ENCODE measurements around the gene AKAP14. TPM values are rescaled to one million over a fixed set of nuclear protein-coding genes. Genes with fewer than 3 reads are reported as not detected.
"Not testable (repeated sequence)": the region's sequence is repeated elsewhere in the genome, so short reads cannot be mapped to it uniquely, and the experiment has no call there.

AKAP14 gene
- total RNA-seq, 2 experiments from 2014 or later, result not detected

GRCh38 chrX:119943185-119943988, 47.7 kb downstream of the AKAP14 start, which contains the start of gene NKAP:
Gene NKAP (minus strand): TSS chrX:119943751. CDS start chrX:119943605, 146 bp downstream.
- ATAC-seq (peak; percentile 90), DNase-seq (peak; percentile 86)
- TF ChIP-seq, protein P1, sequence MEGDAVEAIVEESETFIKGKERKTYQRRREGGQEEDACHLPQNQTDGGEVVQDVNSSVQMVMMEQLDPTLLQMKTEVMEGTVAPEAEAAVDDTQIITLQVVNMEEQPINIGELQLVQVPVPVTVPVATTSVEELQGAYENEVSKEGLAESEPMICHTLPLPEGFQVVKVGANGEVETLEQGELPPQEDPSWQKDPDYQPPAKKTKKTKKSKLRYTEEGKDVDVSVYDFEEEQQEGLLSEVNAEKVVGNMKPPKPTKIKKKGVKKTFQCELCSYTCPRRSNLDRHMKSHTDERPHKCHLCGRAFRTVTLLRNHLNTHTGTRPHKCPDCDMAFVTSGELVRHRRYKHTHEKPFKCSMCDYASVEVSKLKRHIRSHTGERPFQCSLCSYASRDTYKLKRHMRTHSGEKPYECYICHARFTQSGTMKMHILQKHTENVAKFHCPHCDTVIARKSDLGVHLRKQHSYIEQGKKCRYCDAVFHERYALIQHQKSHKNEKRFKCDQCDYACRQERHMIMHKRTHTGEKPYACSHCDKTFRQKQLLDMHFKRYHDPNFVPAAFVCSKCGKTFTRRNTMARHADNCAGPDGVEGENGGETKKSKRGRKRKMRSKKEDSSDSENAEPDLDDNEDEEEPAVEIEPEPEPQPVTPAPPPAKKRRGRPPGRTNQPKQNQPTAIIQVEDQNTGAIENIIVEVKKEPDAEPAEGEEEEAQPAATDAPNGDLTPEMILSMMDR (IDR thresholded peaks at IDR 0.05), result no peak
- CTCF ChIA-PET, result no interaction called here
- Mint-ChIP-seq H3K9me3 (no peaks in the 10 kb centered on the region), H3K36me3 (ENCODE audit: low read depth) (peaks cover 3% of the 10 kb centered on the region), H3K4me1 (ENCODE audit: low read depth) (peaks cover 16% of the 10 kb centered on the region), H3K27me3 (no peaks in the 10 kb centered on the region), H3K27ac (peak within 1 kb of the TSS; percentile 90), H3K4me3 (peak within 1 kb of the TSS; percentile 79)
- POLR2A ChIA-PET, result interaction anchor here (1.6 kb wide), 1 partner anchor 42 kb away, joined by 5 read pairs; no protein-coding TSS in a partner anchor
- intact Hi-C loops (cut with micrococcal nuclease), result no loop called here

DNA sequence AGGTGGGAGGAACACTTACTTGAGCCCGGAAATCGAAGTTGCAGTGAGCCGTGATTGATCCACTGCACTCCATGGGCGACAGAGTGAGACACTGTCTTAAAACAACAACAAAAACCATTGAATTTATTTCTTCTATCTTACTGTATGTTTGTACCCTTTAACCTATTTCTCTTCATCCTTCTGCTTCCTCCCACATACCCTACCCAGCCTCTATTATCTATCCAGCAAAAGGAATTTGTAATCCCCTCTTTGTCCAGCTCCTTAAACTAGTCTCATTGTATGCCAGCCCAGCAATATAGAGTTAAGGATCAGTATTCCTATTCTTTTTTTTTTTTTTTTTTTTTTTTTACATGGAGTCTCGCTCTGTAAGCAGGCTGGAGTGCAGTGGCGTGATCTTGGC, 49.8 kb downstream of the AKAP14 start:
- Mint-ChIP-seq H3K4me3 (no peak overlapping the region), H3K4me1 (ENCODE audit: low read depth) (peaks cover 17% of the 10 kb centered on the region), H3K9me3 (no peaks in the 10 kb centered on the region), H3K27ac (no peak overlapping the region), H3K36me3 (ENCODE audit: low read depth) (peaks cover 3% of the 10 kb centered on the region), H3K27me3 (no peaks in the 10 kb centered on the region)
- TF ChIP-seq, protein P1 (IDR thresholded peaks at IDR 0.05), result no peak
- ATAC-seq (no peak), DNase-seq (no peak)
- ChIA-PET POLR2A (no interaction called here), CTCF (no interaction called here)
- intact Hi-C loops (cut with micrococcal nuclease), result no loop called here

GRCh38 chrX:119948381-119948780, 52.7 kb downstream of the AKAP14 start:
- H3K27ac Mint-ChIP-seq, result no peak overlapping the region
- TF ChIP-seq, protein P1 (IDR thresholded peaks at IDR 0.05), result no peak
- intact Hi-C loops (cut with micrococcal nuclease), result no loop called here
- DNase-seq (no peak), ATAC-seq (no peak)
- H3K9me3 Mint-ChIP-seq, result no peaks in the 10 kb centered on the region
- H3K36me3 Mint-ChIP-seq (ENCODE audit: low read depth), result no peaks in the 10 kb centered on the region
- no peaks in the 10 kb centered on the region for H3K27me3 Mint-ChIP-seq
- ChIA-PET CTCF (no interaction called here), POLR2A (no interaction called here)
- H3K4me3 Mint-ChIP-seq, result no peak overlapping the region
- peaks cover 8% of the 10 kb centered on the region for H3K4me1 Mint-ChIP-seq (ENCODE audit: low read depth)

- H3K4me3 Mint-ChIP-seq, result no peak overlapping the region
- H3K27me3 Mint-ChIP-seq, result peaks cover 4% of the 10 kb centered on the region
- intact Hi-C loops (cut with micrococcal nuclease), result no loop called here
- DNase-seq, result no peak
- ChIA-PET POLR2A (no interaction called here), CTCF (no interaction called here)
- TF ChIP-seq, protein P1 (IDR thresholded peaks at IDR 0.05), result no peak
- peaks cover 5% of the 10 kb centered on the region for H3K9me3 Mint-ChIP-seq
- no peak for ATAC-seq
- H3K4me1 Mint-ChIP-seq (ENCODE audit: low read depth), result peaks cover 26% of the 10 kb centered on the region
- H3K36me3 Mint-ChIP-seq (ENCODE audit: low read depth), result no peaks in the 10 kb centered on the region
- H3K27ac Mint-ChIP-seq, result no peak overlapping the region
Observed at GRCh38 chrX:119954374-119954773, 58.7 kb downstream of the AKAP14 start.

GRCh38 chrX:119955807-119956570, 60.3 kb downstream of the AKAP14 start:
- DNase-seq (peak; percentile 89), ATAC-seq (peak; percentile 74)
- intact Hi-C loops (cut with micrococcal nuclease); H3K27me3 Mint-ChIP-seq; H3K36me3 Mint-ChIP-seq (ENCODE audit: low read depth); POLR2A ChIA-PET; H3K9me3 Mint-ChIP-seq: not testable (repeated sequence)
- CTCF ChIA-PET, result interaction anchor here (1.5 to 2.2 kb wide), 2 partner anchors 8 to 11 kb away, joined by 4 to 5 read pairs; no protein-coding TSS in a partner anchor
- H3K4me1 Mint-ChIP-seq (ENCODE audit: low read depth), result peaks cover 26% of the 10 kb centered on the region
- peak overlapping the region; percentile 46 for H3K27ac Mint-ChIP-seq
- peak overlapping the region; percentile 15 for H3K4me3 Mint-ChIP-seq
